RWPE2 (cell line): ENCODE measurements around the gene SPN.

Source experiments
- ATAC-seq: fragments of 200-7000 bp; cut with Tn5 transposase; 3 replicates; pipeline ENCODE4 v1.9.1; 2021; ENCODE audit warnings: low read depth
- DNase-seq: peaks from one replicate; pipeline ENCODE4 v3.0.0-alpha.2; 2020; ENCODE audit warnings: low spot score
- H3K27ac ChIP-seq: fragments of 450-650 bp; 2 replicates; pipeline ENCODE4 v1.5.1; 2017; ENCODE audit warnings: mild to moderate bottlenecking; ENCODE audit not compliant: poor library complexity, severe bottlenecking
- H3K27me3 ChIP-seq: fragments of 250-450 bp; sonication (Bioruptor Pico); 2 replicates; pipeline ENCODE4 v1.5.1; 2021; ENCODE audit warnings: mild to moderate bottlenecking, moderate library complexity; ENCODE audit not compliant: insufficient read depth, poor library complexity, severe bottlenecking
- H3K36me3 ChIP-seq: fragments of 250-450 bp; sonication (Bioruptor Pico); 2 replicates; pipeline ENCODE4 v1.5.1; 2020; ENCODE audit warnings: low read depth, mild to moderate bottlenecking, moderate library complexity
- H3K4me1 ChIP-seq: fragments of 250-450 bp; sonication (Bioruptor Pico); 2 replicates; pipeline ENCODE4 v1.5.1; 2021; ENCODE audit warnings: mild to moderate bottlenecking, moderate library complexity; ENCODE audit not compliant: insufficient read depth, poor library complexity, severe bottlenecking
- H3K4me3 ChIP-seq: fragments of 250-450 bp; sonication (Bioruptor Pico); 2 replicates; pipeline ENCODE4 v1.5.1; 2021; ENCODE audit warnings: mild to moderate bottlenecking, moderate library complexity; ENCODE audit not compliant: severe bottlenecking
- H3K9me3 ChIP-seq: fragments of 250-450 bp; sonication (Bioruptor Pico); 2 replicates; pipeline ENCODE4 v1.5.1; 2021; ENCODE audit warnings: mild to moderate bottlenecking, moderate library complexity; ENCODE audit not compliant: severe bottlenecking
- TF ChIP-seq, protein P1 (sequence below): fragments of 450-650 bp; IDR thresholded peaks from one replicate; pipeline ENCODE4 v1.5.1; 2017; ENCODE audit warnings: mild to moderate bottlenecking, moderate library complexity; ENCODE audit not compliant: poor library complexity, severe bottlenecking

Gene SPN

GRCh38 chr16:29656688-29657523 lies 6.1 kb upstream of the SPN start:
- ATAC-seq (no peak), DNase-seq (no peak)
- Histone ChIP-seq H3K36me3 (no peaks in the 10 kb centered on the region), H3K4me3 (no peak overlapping the region), H3K27ac (no peak overlapping the region), H3K4me1 (no peaks in the 10 kb centered on the region), H3K27me3 (no peaks in the 10 kb centered on the region), H3K9me3 (no peaks in the 10 kb centered on the region)
- TF ChIP-seq, protein P1, sequence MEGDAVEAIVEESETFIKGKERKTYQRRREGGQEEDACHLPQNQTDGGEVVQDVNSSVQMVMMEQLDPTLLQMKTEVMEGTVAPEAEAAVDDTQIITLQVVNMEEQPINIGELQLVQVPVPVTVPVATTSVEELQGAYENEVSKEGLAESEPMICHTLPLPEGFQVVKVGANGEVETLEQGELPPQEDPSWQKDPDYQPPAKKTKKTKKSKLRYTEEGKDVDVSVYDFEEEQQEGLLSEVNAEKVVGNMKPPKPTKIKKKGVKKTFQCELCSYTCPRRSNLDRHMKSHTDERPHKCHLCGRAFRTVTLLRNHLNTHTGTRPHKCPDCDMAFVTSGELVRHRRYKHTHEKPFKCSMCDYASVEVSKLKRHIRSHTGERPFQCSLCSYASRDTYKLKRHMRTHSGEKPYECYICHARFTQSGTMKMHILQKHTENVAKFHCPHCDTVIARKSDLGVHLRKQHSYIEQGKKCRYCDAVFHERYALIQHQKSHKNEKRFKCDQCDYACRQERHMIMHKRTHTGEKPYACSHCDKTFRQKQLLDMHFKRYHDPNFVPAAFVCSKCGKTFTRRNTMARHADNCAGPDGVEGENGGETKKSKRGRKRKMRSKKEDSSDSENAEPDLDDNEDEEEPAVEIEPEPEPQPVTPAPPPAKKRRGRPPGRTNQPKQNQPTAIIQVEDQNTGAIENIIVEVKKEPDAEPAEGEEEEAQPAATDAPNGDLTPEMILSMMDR, result no peak

DNA sequence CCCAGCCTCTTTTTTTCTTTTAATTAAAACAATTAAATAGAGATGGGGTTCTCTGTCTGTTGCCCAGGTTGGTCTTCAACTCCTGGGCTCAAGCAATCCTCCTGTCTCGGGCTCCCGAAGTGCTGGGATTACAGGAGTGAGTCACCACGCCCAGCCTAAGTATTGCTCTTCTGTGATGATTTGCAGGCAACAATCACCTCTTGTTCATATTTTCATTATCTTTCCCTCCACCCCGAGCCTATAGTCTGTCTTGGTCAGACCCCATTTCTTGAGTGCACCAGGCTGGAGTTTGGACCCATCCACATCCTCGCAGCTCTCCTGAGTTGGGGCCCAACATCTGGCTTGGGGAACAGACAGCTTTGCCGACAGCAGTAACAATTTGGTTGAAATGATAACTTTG lies 4.3 kb upstream of the SPN start:
- no peaks in the 10 kb centered on the region for H3K36me3 ChIP-seq
- ATAC-seq, result no peak
- H3K4me1 ChIP-seq, result no peaks in the 10 kb centered on the region
- TF ChIP-seq, protein P1, result no peak
- no peak for DNase-seq
- H3K27ac ChIP-seq, result no peak overlapping the region
- no peak overlapping the region for H3K4me3 ChIP-seq
- H3K9me3 ChIP-seq, result no peaks in the 10 kb centered on the region
- no peaks in the 10 kb centered on the region for H3K27me3 ChIP-seq

GRCh38 chr16:29662000-29662728 lies 883 bp upstream of the SPN start:
- TF ChIP-seq, protein P1, result no peak
- Histone ChIP-seq H3K4me1 (no peaks in the 10 kb centered on the region), H3K27ac (no peak overlapping the region), H3K36me3 (no peaks in the 10 kb centered on the region), H3K4me3 (no peak overlapping the region), H3K9me3 (no peaks in the 10 kb centered on the region), H3K27me3 (no peaks in the 10 kb centered on the region)
- ATAC-seq (no peak), DNase-seq (no peak)

DNA sequence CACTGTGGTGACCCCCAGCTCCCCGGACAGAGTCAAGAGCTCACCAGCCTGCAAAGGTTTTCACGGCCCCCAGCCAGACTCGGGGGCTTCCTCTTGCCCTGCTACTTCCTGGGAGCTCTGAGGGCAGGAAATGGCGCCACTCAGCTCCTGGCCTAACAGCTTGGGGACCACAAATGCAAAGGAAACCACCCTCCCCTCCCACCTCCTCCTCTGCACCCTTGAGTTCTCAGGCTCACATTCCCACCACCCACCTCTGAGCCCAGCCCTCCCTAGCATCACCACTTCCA lies 375 bp upstream of the SPN start:
- Histone ChIP-seq H3K4me1 (no peaks in the 10 kb centered on the region), H3K4me3 (no peak overlapping the region), H3K27ac (no peak overlapping the region), H3K9me3 (no peaks in the 10 kb centered on the region), H3K27me3 (no peaks in the 10 kb centered on the region), H3K36me3 (no peaks in the 10 kb centered on the region)
- TF ChIP-seq, protein P1, result no peak
- DNase-seq (no peak), ATAC-seq (no peak)

GRCh38 chr16:29663807-29664090 lies 702 bp downstream of the SPN start:
- H3K9me3 ChIP-seq, result no peaks in the 10 kb centered on the region
- no peak for ATAC-seq
- DNase-seq, result no peak
- H3K4me1 ChIP-seq, result no peaks in the 10 kb centered on the region
- no peaks in the 10 kb centered on the region for H3K27me3 ChIP-seq
- no peak overlapping the region for H3K4me3 ChIP-seq
- H3K27ac ChIP-seq, result no peak overlapping the region
- TF ChIP-seq, protein P1, result no peak
- H3K36me3 ChIP-seq, result no peaks in the 10 kb centered on the region
